IMR-90 (cell line): ENCODE results near the gene SERPINA6. TPM values are rescaled to one million over a fixed set of nuclear protein-coding genes. Genes with fewer than 3 reads are reported as not detected.

Source experiments
- ATAC-seq: fragments of 200-7000 bp; cut with Tn5 transposase; 2 replicates; pipeline ENCODE4 v1.9.1; 2020; ENCODE audit warnings: low read depth, mild to moderate bottlenecking, moderate library complexity
- BruUV-seq: library from RNA; stranded (reverse); fragments of 400-500 nt; replicated peaks from 2 replicates; lab custom pipeline; 2021; lab: Mats Ljungman, UMichigan
- CTCF ChIA-PET: fragments of 300-600 bp; formaldehyde crosslinking; extraction: SDS; loops from one replicate; lab custom pipeline; 2021; ENCODE audit warnings: antibody characterized with exemption; lab: Yijun Ruan, JAX
- POLR2A ChIA-PET: fragments of 300-600 bp; sonication (Branson Sonifier 250); formaldehyde crosslinking; loops from one replicate; lab custom pipeline; 2022; ENCODE audit warnings: antibody characterized with exemption; ENCODE audit not compliant: unreplicated experiment; lab: Charles Lee
- DNase-seq: peaks from one replicate; pipeline ENCODE4 v3.0.0; 2013
- H2AFZ ChIP-seq: replicated peaks from 2 replicates; pipeline ENCODE3; 2013; ENCODE audit warnings: low read length, mild to moderate bottlenecking; ENCODE audit not compliant: poor library complexity
- H2AK5ac ChIP-seq: 2 replicates; pipeline ENCODE4 v1.6.1; 2013; ENCODE audit warnings: low read depth, low read length, inconsistent platforms
- H2AK9ac ChIP-seq: replicated peaks from 2 replicates; pipeline ENCODE3; 2013; ENCODE audit warnings: mild to moderate bottlenecking, low read depth, low read length, moderate library complexity; ENCODE audit not compliant: poor library complexity
- H2BK120ac ChIP-seq: 2 replicates; pipeline ENCODE4 v1.6.1; 2013; ENCODE audit warnings: low read depth, low read length, inconsistent platforms
- H2BK15ac ChIP-seq: 3 replicates; pipeline ENCODE4 v1.6.1; 2013; ENCODE audit warnings: low read depth, low read length, inconsistent platforms
- H2BK20ac ChIP-seq: 2 replicates; pipeline ENCODE4 v1.6.1; 2013; ENCODE audit warnings: low read depth, mild to moderate bottlenecking, inconsistent platforms, low read length, moderate library complexity
- H2BK5ac ChIP-seq: 2 replicates; pipeline ENCODE4 v1.6.1; 2013; ENCODE audit warnings: mild to moderate bottlenecking, low read depth, low read length, inconsistent platforms; ENCODE audit not compliant: poor library complexity, severe bottlenecking
- H3K14ac ChIP-seq: replicated peaks from 2 replicates; pipeline ENCODE4 v1.6.1; 2013; ENCODE audit warnings: low read depth, low read length, inconsistent platforms
- H3K18ac ChIP-seq: 2 replicates; pipeline ENCODE4 v1.6.1; 2013; ENCODE audit warnings: low read depth, low read length, control low read depth
- H3K23ac ChIP-seq: 2 replicates; pipeline ENCODE4 v1.6.1; 2013; ENCODE audit warnings: low read depth, low read length, inconsistent platforms
- H3K27ac ChIP-seq: 2 replicates; pipeline ENCODE4 v1.5.1; 2013; ENCODE audit warnings: mild to moderate bottlenecking, control low read depth, low read length; ENCODE audit not compliant: insufficient read depth
- H3K27me3 ChIP-seq: 2 replicates; pipeline ENCODE4 v1.6.1; 2013; ENCODE audit warnings: low read length; ENCODE audit not compliant: control insufficient read depth, insufficient read depth
- H3K36me3 ChIP-seq: 2 replicates; pipeline ENCODE4 v1.6.1; 2013; ENCODE audit warnings: low read length, mixed read lengths; ENCODE audit not compliant: control insufficient read depth, insufficient read depth
- H3K4ac ChIP-seq: 2 replicates; pipeline ENCODE4 v1.6.1; 2013; ENCODE audit warnings: low read depth, low read length, inconsistent platforms
- H3K4me1 ChIP-seq: 2 replicates; pipeline ENCODE4 v1.6.1; 2013; ENCODE audit warnings: low read length, mixed read lengths; ENCODE audit not compliant: control insufficient read depth, insufficient read depth
- H3K4me2 ChIP-seq: 2 replicates; pipeline ENCODE4 v1.6.1; 2013; ENCODE audit warnings: low read depth, mild to moderate bottlenecking, control low read depth, low read length, moderate library complexity
- H3K4me3 ChIP-seq: 2 replicates; pipeline ENCODE4 v1.5.1; 2013; ENCODE audit warnings: low read depth, mild to moderate bottlenecking, control low read depth, low read length, moderate library complexity; ENCODE audit not compliant: insufficient read depth
- H3K56ac ChIP-seq: 2 replicates; pipeline ENCODE4 v1.6.1; 2013; ENCODE audit warnings: low read length, inconsistent platforms; ENCODE audit not compliant: insufficient read depth; ENCODE audit errors: extremely low read depth
- H3K79me1 ChIP-seq, 2 experiments: 2 replicates each; pipeline ENCODE4 v1.6.1; 2013; ENCODE audit warnings: low read length in 2 of 2, inconsistent platforms in 1 of 2, low read depth in 1 of 2
- H3K9ac ChIP-seq: 2 replicates; pipeline ENCODE4 v1.6.1; 2013; ENCODE audit warnings: low read depth, low read length, control low read depth
- H3K9me1 ChIP-seq: 2 replicates; pipeline ENCODE4 v1.6.1; 2013; ENCODE audit warnings: low read length, inconsistent platforms; ENCODE audit not compliant: insufficient read depth
- H3K9me3 ChIP-seq: 2 replicates; pipeline ENCODE4 v1.6.1; 2013; ENCODE audit warnings: low read length; ENCODE audit not compliant: control insufficient read depth, insufficient read depth
- H4K20me1 ChIP-seq: 2 replicates; pipeline ENCODE4 v1.6.1; 2013; ENCODE audit warnings: low read length, inconsistent platforms; ENCODE audit not compliant: insufficient read depth
- H4K5ac ChIP-seq: 2 replicates; pipeline ENCODE4 v1.6.1; 2013; ENCODE audit warnings: mild to moderate bottlenecking, low read depth, low read length, control low read depth
- H4K8ac ChIP-seq, 2 experiments: 2 replicates each; pipeline ENCODE4 v1.6.1; 2013; ENCODE audit warnings: low read depth in 2 of 2, low read length in 2 of 2, control low read depth in 1 of 2, inconsistent platforms in 1 of 2
- H4K91ac ChIP-seq: 2 replicates; pipeline ENCODE4 v1.6.1; 2013; ENCODE audit warnings: low read depth, low read length, inconsistent platforms; ENCODE audit not compliant: insufficient read depth
- BHLHE40 ChIP-seq: fragments of 150-350 bp; IDR thresholded peaks from 2 replicates; pipeline ENCODE4 v1.6.1; 2016; ENCODE audit warnings: mild to moderate bottlenecking, low read depth, low read length
- CEBPB ChIP-seq: IDR thresholded peaks from 2 replicates; pipeline ENCODE4 v1.6.1; 2012; ENCODE audit warnings: low read depth, low read length, improper control_type of control experiment
- CHD1 ChIP-seq: IDR thresholded peaks from 2 replicates; pipeline ENCODE4 v1.6.1; 2012; ENCODE audit warnings: low read depth, low read length, improper control_type of control experiment
- FOS ChIP-seq: fragments of 150-350 bp; IDR thresholded peaks from 2 replicates; pipeline ENCODE4 v1.6.1; 2016; ENCODE audit warnings: low read depth, low read length
- MAFK ChIP-seq: IDR thresholded peaks from 2 replicates; pipeline ENCODE4 v1.6.1; 2012; ENCODE audit warnings: low read depth, low read length, improper control_type of control experiment
- MAZ ChIP-seq: IDR thresholded peaks from 2 replicates; pipeline ENCODE4 v1.6.1; 2012; ENCODE audit warnings: low read depth, mild to moderate bottlenecking, low read length, improper control_type of control experiment, moderate library complexity, borderline replicate concordance
- MXI1 ChIP-seq: IDR thresholded peaks from 2 replicates; pipeline ENCODE4 v1.6.1; 2012; ENCODE audit warnings: low read depth, mild to moderate bottlenecking, low read length, moderate library complexity, borderline replicate concordance
- NFE2L2 ChIP-seq: fragments of 150-350 bp; IDR thresholded peaks from 2 replicates; pipeline ENCODE4 v1.6.1; 2016; ENCODE audit warnings: low read depth, mild to moderate bottlenecking, low read length
- POLR2A ChIP-seq: IDR thresholded peaks from 2 replicates; pipeline ENCODE4 v1.6.1; 2012; ENCODE audit warnings: mild to moderate bottlenecking, low read depth, low read length
- RAD21 ChIP-seq: IDR thresholded peaks from 2 replicates; pipeline ENCODE4 v1.6.1; 2012; ENCODE audit warnings: low read length, improper control_type of control experiment
- RCOR1 ChIP-seq: IDR thresholded peaks from 2 replicates; pipeline ENCODE4 v1.6.1; 2012; ENCODE audit warnings: mild to moderate bottlenecking, low read length, improper control_type of control experiment; ENCODE audit not compliant: insufficient replicate concordance
- RFX5 ChIP-seq: IDR thresholded peaks from 2 replicates; pipeline ENCODE4 v1.8.0; 2012; ENCODE audit warnings: low read depth, mild to moderate bottlenecking, low read length, moderate library complexity
- SMC3 ChIP-seq: fragments of 150-350 bp; IDR thresholded peaks from 2 replicates; pipeline ENCODE4 v1.6.1; 2016; ENCODE audit warnings: low read depth, mild to moderate bottlenecking, antibody characterized with exemption, low read length, moderate library complexity
- WGBS, 2 experiments: methylation state at CpG; one replicate each; pipeline versions ENCODE4 v1.1.5 to v1.1.7; 2013; ENCODE audit warnings: missing lambda C conversion rate in 2 of 2; ENCODE audit not compliant: insufficient read length in 1 of 2; ENCODE audit errors: extremely low coverage in 2 of 2; 5-methylcytosine and 5-hydroxymethylcytosine counted together
- dilution Hi-C: fragments of 300-500 bp; cut with HindIII; formaldehyde crosslinking; loops from one replicate; pipeline ENCODE4 v1.14.3; 2018; ENCODE audit warnings: low sequenced_read_pairs; ENCODE audit not compliant: unreplicated experiment
- in situ Hi-C: fragments of 300-500 bp; cut with MboI; formaldehyde crosslinking; loops from 3 replicates; pipeline ENCODE4 v1.14.3; 2019; ENCODE audit warnings: low sequenced_read_pairs, inconsistent platforms, mixed read lengths
- intact Hi-C: fragments of 100-400 bp; cut with micrococcal nuclease; formaldehyde crosslinking; loops from 2 replicates; pipeline ENCODE4 v1.10.0; 2022
- polyA plus RNA-seq, 3 experiments: library from polyadenylated mRNA; depleted of rRNA; stranded (reverse); fragments of >200 nt; gene quantifications; 2 replicates each; pipeline ENCODE4 v1.2.3, GENCODE V29; 2012; ENCODE audit warnings: low replicate concordance in 1 of 3
- total RNA-seq: library from RNA; depleted of rRNA; stranded (reverse); fragments of >200 nt; gene quantifications from 2 replicates; pipeline ENCODE4 v1.2.3, GENCODE V29; 2012
- TF ChIP-seq, protein P1 (sequence below): fragments of 150-350 bp; IDR thresholded peaks from 2 replicates; pipeline ENCODE4 v1.6.1; 2017; ENCODE audit warnings: mild to moderate bottlenecking, antibody characterized with exemption, low read length, low read depth
- TF ChIP-seq, protein P2 (sequence below): conservative IDR thresholded peaks from 2 replicates; pipeline ENCODE4 v1.5.1; 2012; ENCODE audit warnings: mild to moderate bottlenecking, low read depth, low read length, improper control_type of control experiment
- TF ChIP-seq, protein P3 (sequence below): fragments of 150-350 bp; IDR thresholded peaks from 2 replicates; pipeline ENCODE4 v1.6.1; 2016; ENCODE audit warnings: low read depth, mild to moderate bottlenecking, low read length, moderate library complexity, borderline replicate concordance

The SERPINA6 gene
- total and polyA plus RNA-seq, 2 of the 4 experiments (the other 2 are of a cell fraction) = not detected

DNA sequence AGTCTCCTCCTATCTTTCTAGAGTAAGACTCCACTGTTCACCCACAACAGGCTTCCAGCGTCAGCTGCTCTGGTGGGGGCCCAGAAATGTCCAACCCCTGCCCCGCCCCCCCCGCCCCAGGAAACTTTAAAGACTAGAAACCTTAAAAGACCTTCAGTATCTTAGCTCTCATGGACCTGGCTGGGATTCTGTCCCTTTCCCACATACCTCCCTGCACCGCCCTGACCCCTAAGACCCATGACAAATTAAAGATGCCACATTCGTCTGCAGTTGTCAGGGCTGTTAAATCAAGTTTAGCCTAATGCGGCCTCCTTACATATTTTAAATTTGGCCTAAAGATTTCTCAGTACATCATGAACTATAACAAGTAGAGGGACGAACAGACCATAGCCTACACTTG lies 20.0 kb downstream of the SERPINA6 start:
- H3K23ac ChIP-seq = no peak overlapping the region
- H3K56ac ChIP-seq = no peak overlapping the region
- ChIA-PET CTCF (no interaction called here), POLR2A (no interaction called here)
- no peak overlapping the region for H3K9ac ChIP-seq
- H3K4me3 ChIP-seq = no peak overlapping the region
- no peak overlapping the region for H2BK5ac ChIP-seq
- H3K14ac ChIP-seq = no peak overlapping the region
- no peak overlapping the region for H4K8ac ChIP-seq
- no CpG with 5 or more reads among the region's 7 CpGs for WGBS, 2 experiments
- H3K36me3 ChIP-seq = no peaks in the 10 kb centered on the region
- H3K27me3 ChIP-seq = no peaks in the 10 kb centered on the region
- H2AFZ ChIP-seq = no peak overlapping the region
- BruUV-seq = no TSS peak
- H3K79me1 ChIP-seq = no peaks in the 10 kb centered on the region
- H2AK9ac ChIP-seq = no peak overlapping the region
- no peak overlapping the region for H3K4me2 ChIP-seq
- no peak overlapping the region for H4K5ac ChIP-seq
- H3K27ac ChIP-seq = no peak overlapping the region
- H3K4me1 ChIP-seq = no peaks in the 10 kb centered on the region
- H4K20me1 ChIP-seq = no peaks in the 10 kb centered on the region
- no peak overlapping the region for H3K18ac ChIP-seq
- H2BK15ac ChIP-seq = no peak overlapping the region
- H2BK20ac ChIP-seq = no peak overlapping the region
- intact Hi-C loops = no loop called here
- no peak overlapping the region for H3K4ac ChIP-seq
- TF ChIP-seq SMC3 (no peak), MAFK (no peak), POLR2A (no peak), MXI1 (no peak), RFX5 (no peak), CEBPB (no peak), RAD21 (no peak), RCOR1 (no peak), FOS (no peak), CHD1 (no peak), MAZ (no peak), BHLHE40 (no peak), NFE2L2 (no peak)
- TF ChIP-seq, protein P1, sequence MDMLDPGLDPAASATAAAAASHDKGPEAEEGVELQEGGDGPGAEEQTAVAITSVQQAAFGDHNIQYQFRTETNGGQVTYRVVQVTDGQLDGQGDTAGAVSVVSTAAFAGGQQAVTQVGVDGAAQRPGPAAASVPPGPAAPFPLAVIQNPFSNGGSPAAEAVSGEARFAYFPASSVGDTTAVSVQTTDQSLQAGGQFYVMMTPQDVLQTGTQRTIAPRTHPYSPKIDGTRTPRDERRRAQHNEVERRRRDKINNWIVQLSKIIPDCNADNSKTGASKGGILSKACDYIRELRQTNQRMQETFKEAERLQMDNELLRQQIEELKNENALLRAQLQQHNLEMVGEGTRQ = no peak
- TF ChIP-seq, protein P2, sequence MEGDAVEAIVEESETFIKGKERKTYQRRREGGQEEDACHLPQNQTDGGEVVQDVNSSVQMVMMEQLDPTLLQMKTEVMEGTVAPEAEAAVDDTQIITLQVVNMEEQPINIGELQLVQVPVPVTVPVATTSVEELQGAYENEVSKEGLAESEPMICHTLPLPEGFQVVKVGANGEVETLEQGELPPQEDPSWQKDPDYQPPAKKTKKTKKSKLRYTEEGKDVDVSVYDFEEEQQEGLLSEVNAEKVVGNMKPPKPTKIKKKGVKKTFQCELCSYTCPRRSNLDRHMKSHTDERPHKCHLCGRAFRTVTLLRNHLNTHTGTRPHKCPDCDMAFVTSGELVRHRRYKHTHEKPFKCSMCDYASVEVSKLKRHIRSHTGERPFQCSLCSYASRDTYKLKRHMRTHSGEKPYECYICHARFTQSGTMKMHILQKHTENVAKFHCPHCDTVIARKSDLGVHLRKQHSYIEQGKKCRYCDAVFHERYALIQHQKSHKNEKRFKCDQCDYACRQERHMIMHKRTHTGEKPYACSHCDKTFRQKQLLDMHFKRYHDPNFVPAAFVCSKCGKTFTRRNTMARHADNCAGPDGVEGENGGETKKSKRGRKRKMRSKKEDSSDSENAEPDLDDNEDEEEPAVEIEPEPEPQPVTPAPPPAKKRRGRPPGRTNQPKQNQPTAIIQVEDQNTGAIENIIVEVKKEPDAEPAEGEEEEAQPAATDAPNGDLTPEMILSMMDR = no peak
- TF ChIP-seq, protein P3, sequence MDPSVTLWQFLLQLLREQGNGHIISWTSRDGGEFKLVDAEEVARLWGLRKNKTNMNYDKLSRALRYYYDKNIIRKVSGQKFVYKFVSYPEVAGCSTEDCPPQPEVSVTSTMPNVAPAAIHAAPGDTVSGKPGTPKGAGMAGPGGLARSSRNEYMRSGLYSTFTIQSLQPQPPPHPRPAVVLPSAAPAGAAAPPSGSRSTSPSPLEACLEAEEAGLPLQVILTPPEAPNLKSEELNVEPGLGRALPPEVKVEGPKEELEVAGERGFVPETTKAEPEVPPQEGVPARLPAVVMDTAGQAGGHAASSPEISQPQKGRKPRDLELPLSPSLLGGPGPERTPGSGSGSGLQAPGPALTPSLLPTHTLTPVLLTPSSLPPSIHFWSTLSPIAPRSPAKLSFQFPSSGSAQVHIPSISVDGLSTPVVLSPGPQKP = no peak
- H3K9me1 ChIP-seq = no peaks in the 10 kb centered on the region
- H2AK5ac ChIP-seq = no peak overlapping the region
- dilution Hi-C loops = no loop called here
- in situ Hi-C loops = no loop called here
- no peak overlapping the region for H2BK120ac ChIP-seq
- peaks cover 10% of the 10 kb centered on the region for H3K9me3 ChIP-seq
- no peak for ATAC-seq
- DNase-seq = no peak
- no peak overlapping the region for H4K91ac ChIP-seq
